ENCODE results near the gene RNF141.

DNA sequence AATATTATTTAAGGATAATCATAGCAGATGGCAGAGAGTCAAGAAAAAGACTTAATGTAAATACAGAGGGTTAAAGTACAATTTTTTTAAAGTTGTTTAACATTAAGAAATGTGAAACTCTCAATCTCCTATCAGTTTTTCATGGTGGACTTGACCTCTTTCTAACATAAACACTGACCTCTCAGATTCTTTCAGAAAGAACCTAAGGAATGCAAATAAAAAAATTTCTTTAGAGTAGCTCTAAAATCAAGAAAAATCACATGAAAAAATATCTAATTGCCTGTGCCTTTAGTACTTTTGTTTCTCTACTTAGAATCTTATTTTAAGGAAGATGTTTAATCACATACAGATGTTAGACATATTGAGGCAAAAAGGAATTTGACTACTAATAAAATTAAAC, 12.9 kb downstream of the RNF141 start:
- TF ChIP-seq EZH2 (IDR thresholded peaks at IDR 0.05) (no peak), POLR2AphosphoS5 (IDR thresholded peaks at IDR 0.05; ENCODE audit: borderline replicate concordance, low read depth, low read length) (no peak)

All from SK-N-MC (cell line).